IMR-90 (cell line): Measurements from ENCODE around the gene PREB.

ENCODE experiments used
- BHLHE40 ChIP-seq: fragments of 150-350 bp; IDR thresholded peaks from 2 replicates; pipeline ENCODE4 v1.6.1; 2016; ENCODE audit warnings: mild to moderate bottlenecking, low read depth, low read length
- CEBPB ChIP-seq: IDR thresholded peaks from 2 replicates; pipeline ENCODE4 v1.6.1; 2012; ENCODE audit warnings: low read depth, low read length, improper control_type of control experiment
- ELK1 ChIP-seq: fragments of 150-350 bp; IDR thresholded peaks from 2 replicates; pipeline ENCODE4 v1.6.1; 2016; ENCODE audit warnings: low read depth, mild to moderate bottlenecking, low read length, moderate library complexity, borderline replicate concordance
- MAFK ChIP-seq: IDR thresholded peaks from 2 replicates; pipeline ENCODE4 v1.6.1; 2012; ENCODE audit warnings: low read depth, low read length, improper control_type of control experiment
- MAZ ChIP-seq: IDR thresholded peaks from 2 replicates; pipeline ENCODE4 v1.6.1; 2012; ENCODE audit warnings: low read depth, mild to moderate bottlenecking, low read length, improper control_type of control experiment, moderate library complexity, borderline replicate concordance
- MXI1 ChIP-seq: IDR thresholded peaks from 2 replicates; pipeline ENCODE4 v1.6.1; 2012; ENCODE audit warnings: low read depth, mild to moderate bottlenecking, low read length, moderate library complexity, borderline replicate concordance
- NFE2L2 ChIP-seq: fragments of 150-350 bp; IDR thresholded peaks from 2 replicates; pipeline ENCODE4 v1.6.1; 2016; ENCODE audit warnings: low read depth, mild to moderate bottlenecking, low read length
- POLR2A ChIP-seq: IDR thresholded peaks from 2 replicates; pipeline ENCODE4 v1.6.1; 2012; ENCODE audit warnings: mild to moderate bottlenecking, low read depth, low read length
- RFX5 ChIP-seq: IDR thresholded peaks from 2 replicates; pipeline ENCODE4 v1.8.0; 2012; ENCODE audit warnings: low read depth, mild to moderate bottlenecking, low read length, moderate library complexity
- SMC3 ChIP-seq: fragments of 150-350 bp; IDR thresholded peaks from 2 replicates; pipeline ENCODE4 v1.6.1; 2016; ENCODE audit warnings: low read depth, mild to moderate bottlenecking, antibody characterized with exemption, low read length, moderate library complexity
- TF ChIP-seq, protein P1 (sequence below): conservative IDR thresholded peaks from 2 replicates; pipeline ENCODE4 v1.5.1; 2012; ENCODE audit warnings: mild to moderate bottlenecking, low read depth, low read length, improper control_type of control experiment
- TF ChIP-seq, protein P2 (sequence below): fragments of 150-350 bp; IDR thresholded peaks from 2 replicates; pipeline ENCODE4 v1.6.1; 2017; ENCODE audit warnings: mild to moderate bottlenecking, antibody characterized with exemption, low read length, low read depth

DNA sequence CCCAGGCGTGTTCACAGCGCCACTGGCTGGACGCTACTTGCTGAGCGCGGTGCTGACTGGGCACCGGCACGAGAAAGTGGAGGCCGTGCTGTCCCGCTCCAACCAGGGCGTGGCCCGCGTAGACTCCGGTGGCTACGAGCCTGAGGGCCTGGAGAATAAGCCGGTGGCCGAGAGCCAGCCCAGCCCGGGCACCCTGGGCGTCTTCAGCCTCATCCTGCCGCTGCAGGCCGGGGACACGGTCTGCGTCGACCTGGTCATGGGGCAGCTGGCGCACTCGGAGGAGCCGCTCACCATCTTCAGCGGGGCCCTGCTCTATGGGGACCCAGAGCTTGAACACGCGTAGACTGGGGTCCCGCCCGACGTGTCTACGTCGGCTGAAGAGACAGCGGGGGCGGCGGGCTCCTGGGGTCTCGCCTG, 48.8 kb downstream of the PREB start:
- TF ChIP-seq, protein P1, sequence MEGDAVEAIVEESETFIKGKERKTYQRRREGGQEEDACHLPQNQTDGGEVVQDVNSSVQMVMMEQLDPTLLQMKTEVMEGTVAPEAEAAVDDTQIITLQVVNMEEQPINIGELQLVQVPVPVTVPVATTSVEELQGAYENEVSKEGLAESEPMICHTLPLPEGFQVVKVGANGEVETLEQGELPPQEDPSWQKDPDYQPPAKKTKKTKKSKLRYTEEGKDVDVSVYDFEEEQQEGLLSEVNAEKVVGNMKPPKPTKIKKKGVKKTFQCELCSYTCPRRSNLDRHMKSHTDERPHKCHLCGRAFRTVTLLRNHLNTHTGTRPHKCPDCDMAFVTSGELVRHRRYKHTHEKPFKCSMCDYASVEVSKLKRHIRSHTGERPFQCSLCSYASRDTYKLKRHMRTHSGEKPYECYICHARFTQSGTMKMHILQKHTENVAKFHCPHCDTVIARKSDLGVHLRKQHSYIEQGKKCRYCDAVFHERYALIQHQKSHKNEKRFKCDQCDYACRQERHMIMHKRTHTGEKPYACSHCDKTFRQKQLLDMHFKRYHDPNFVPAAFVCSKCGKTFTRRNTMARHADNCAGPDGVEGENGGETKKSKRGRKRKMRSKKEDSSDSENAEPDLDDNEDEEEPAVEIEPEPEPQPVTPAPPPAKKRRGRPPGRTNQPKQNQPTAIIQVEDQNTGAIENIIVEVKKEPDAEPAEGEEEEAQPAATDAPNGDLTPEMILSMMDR: peak; percentile 40
- TF ChIP-seq POLR2A (no peak), CEBPB (no peak), NFE2L2 (no peak), SMC3 (peak; percentile 23; the same call in 1 of the 2 replicates), RFX5 (no peak), BHLHE40 (no peak), MAFK (no peak), MAZ (no peak), ELK1 (no peak), MXI1 (no peak)
- TF ChIP-seq, protein P2, sequence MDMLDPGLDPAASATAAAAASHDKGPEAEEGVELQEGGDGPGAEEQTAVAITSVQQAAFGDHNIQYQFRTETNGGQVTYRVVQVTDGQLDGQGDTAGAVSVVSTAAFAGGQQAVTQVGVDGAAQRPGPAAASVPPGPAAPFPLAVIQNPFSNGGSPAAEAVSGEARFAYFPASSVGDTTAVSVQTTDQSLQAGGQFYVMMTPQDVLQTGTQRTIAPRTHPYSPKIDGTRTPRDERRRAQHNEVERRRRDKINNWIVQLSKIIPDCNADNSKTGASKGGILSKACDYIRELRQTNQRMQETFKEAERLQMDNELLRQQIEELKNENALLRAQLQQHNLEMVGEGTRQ: no peak
